A673 (cell line): Measurements from ENCODE around the gene SBF2. TPM values are rescaled to one million over a fixed set of nuclear protein-coding genes. Genes with fewer than 3 reads are reported as not detected.

Source experiments
- BruUV-seq: library from RNA; stranded (reverse); fragments of 400-500 nt; replicated peaks from 2 replicates; lab custom pipeline; 2021; lab: Mats Ljungman, UMichigan
- CTCF ChIA-PET: fragments of 300-600 bp; sonication (Branson Sonifier 250); formaldehyde crosslinking; loops from one replicate; lab custom pipeline; 2022; ENCODE audit warnings: antibody characterized with exemption; lab: Charles Lee
- POLR2A ChIA-PET: fragments of 300-600 bp; sonication (Branson Sonifier 250); formaldehyde crosslinking; loops from one replicate; lab custom pipeline; 2022; ENCODE audit warnings: antibody characterized with exemption; ENCODE audit not compliant: low non-redundant PET; lab: Charles Lee
- DNase-seq: peaks from one replicate; pipeline ENCODE4 v3.0.0-alpha.2; 2015; ENCODE audit warnings: low spot score
- H3K27ac ChIP-seq: fragments of 200-600 bp; sonication (generic); 2 replicates; pipeline ENCODE4 v1.5.1; 2016; ENCODE audit warnings: mixed run types, low read depth, mild to moderate bottlenecking, mixed read lengths, antibody characterized with exemption, low read length; ENCODE audit not compliant: poor library complexity, severe bottlenecking
- H3K27me3 ChIP-seq: fragments of 200-600 bp; sonication (generic); replicated peaks from 2 replicates; pipeline ENCODE4 v1.6.1; 2017; ENCODE audit warnings: mixed run types, low read depth, mild to moderate bottlenecking, mixed read lengths, antibody characterized with exemption, low read length; ENCODE audit not compliant: insufficient read depth, poor library complexity
- H3K36me3 ChIP-seq: fragments of 200-600 bp; sonication (generic); 2 replicates; pipeline ENCODE4 v1.6.1; 2016; ENCODE audit warnings: mixed run types, mild to moderate bottlenecking, mixed read lengths, antibody characterized with exemption, low read length; ENCODE audit not compliant: insufficient read depth, poor library complexity, severe bottlenecking
- H3K4me1 ChIP-seq: fragments of 200-600 bp; sonication (generic); 2 replicates; pipeline ENCODE4 v1.6.1; 2017; ENCODE audit warnings: mixed run types, mild to moderate bottlenecking, mixed read lengths, antibody characterized with exemption, low read length; ENCODE audit not compliant: insufficient read depth, poor library complexity, severe bottlenecking
- H3K4me3 ChIP-seq: fragments of 200-600 bp; sonication (generic); 2 replicates; pipeline ENCODE4 v1.5.1; 2016; ENCODE audit warnings: low read depth, mixed run types, mild to moderate bottlenecking, mixed read lengths, low read length; ENCODE audit not compliant: poor library complexity, severe bottlenecking
- H3K9me3 ChIP-seq: fragments of 200-600 bp; sonication (generic); 2 replicates; pipeline ENCODE4 v1.6.1; 2016; ENCODE audit warnings: mixed run types, low read depth, mild to moderate bottlenecking, mixed read lengths, antibody characterized with exemption, low read length; ENCODE audit not compliant: poor library complexity, severe bottlenecking
- EZH2 ChIP-seq: fragments of 200-600 bp; sonication (generic); IDR thresholded peaks from 2 replicates; pipeline ENCODE4 v1.6.1; 2017; ENCODE audit warnings: borderline replicate concordance, low read depth, mild to moderate bottlenecking, mixed read lengths, antibody characterized with exemption, low read length; ENCODE audit not compliant: poor library complexity, severe bottlenecking
- intact Hi-C: fragments of 100-400 bp; cut with micrococcal nuclease; formaldehyde crosslinking; loops from one replicate; pipeline ENCODE4 v1.10.0; 2022; ENCODE audit not compliant: unreplicated experiment
- total RNA-seq: library from RNA; stranded (reverse); gene quantifications from 2 replicates; pipeline ENCODE4 v1.2.3, GENCODE V29; 2021
- TF ChIP-seq, protein P1 (sequence below): fragments of 300-800, 200-600 bp; sonication (generic); conservative IDR thresholded peaks from 2 replicates; pipeline ENCODE4 v1.5.1; 2017; ENCODE audit warnings: low read depth, mild to moderate bottlenecking, antibody characterized with exemption, low read length, moderate library complexity, mixed read lengths

Gene SBF2
- total RNA-seq, 1 experiment from 2014 or later: 31.8 TPM

DNA sequence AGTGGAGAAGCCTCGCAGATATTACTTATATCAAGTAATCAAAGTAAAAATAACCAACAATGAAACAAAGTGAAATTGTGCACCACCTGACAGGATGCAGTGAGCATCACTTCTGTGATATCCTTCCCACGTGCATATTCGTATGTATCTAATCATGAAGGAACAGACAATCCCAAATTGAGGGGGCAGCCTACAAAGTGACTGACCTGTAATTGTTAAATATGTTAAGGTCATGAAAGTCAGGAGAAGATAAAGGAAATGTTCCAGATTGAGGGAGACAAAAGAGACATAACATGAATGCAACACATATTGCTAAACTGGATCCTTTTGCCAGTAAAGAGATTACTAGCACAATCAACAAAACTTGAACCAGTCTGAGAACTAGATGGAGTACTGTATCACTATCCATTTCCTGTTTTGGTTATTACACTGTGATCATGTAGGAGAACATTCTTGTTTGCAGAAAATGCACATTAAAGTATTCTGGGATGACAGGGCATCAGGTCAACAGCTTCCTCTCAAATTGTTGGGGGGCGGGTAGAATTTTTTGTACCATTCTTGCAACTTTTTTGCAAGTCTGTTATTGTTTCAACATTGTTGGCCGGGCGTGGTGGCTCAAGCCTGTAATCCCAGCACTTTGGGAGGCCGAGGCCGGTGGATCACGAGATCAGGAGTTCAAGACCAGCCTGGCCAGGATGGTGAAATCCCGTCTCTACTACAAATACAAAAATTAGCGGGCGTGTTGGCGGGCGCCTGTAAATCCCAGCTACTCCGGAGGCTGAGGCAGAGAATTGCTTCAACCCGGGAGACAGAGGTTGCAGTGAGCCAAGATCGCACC is 2.0 kb downstream of the SBF2 start:
- no peaks in the 10 kb centered on the region for H3K36me3 ChIP-seq
- peaks cover 27% of the 10 kb centered on the region for H3K4me1 ChIP-seq
- ChIA-PET POLR2A (interaction anchor here (0.6 kb wide), 1 partner anchor 11 kb away, joined by 3 read pairs; no protein-coding TSS in a partner anchor), CTCF (no interaction called here)
- no peak overlapping the region for H3K27ac ChIP-seq
- H3K9me3 ChIP-seq: no peaks in the 10 kb centered on the region
- intact Hi-C loops: no loop called here
- H3K27me3 ChIP-seq: no peaks in the 10 kb centered on the region
- no peak for TF ChIP-seq EZH2
- no peak for DNase-seq
- TSS peak; percentile 44 for BruUV-seq
- H3K4me3 ChIP-seq: no peak overlapping the region

DNA sequence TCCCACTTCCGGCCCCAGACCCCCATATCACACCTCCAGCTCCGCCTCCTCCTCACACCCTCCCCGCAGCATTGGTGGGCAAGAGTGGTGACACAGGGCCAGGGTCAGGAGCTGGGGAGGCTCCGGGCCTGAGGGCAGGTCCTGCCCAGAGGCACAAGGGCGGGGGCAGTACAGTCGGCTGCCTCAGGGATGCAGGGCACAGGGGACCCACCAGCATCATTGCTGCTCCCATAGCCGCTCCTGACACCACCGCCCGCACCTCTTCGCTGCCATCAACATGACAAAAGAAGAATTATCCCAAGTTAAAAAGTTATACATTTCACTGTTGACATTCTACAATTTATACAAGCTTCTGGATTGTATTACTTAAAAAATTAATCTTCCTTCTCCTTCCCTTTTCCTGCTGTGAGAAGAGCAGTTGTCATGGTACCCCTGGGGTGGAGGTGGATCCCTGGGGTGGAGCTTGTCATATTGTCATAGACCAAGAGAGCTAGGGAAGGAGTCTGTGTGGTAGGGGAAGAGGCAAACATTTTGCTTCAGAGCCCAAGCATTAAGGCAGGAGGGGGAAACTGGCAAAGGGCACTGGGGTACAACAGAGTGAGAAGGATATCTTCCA is 4.1 kb downstream of the SBF2 start:
- no peaks in the 10 kb centered on the region for H3K36me3 ChIP-seq
- H3K9me3 ChIP-seq: no peaks in the 10 kb centered on the region
- no peak overlapping the region for H3K27ac ChIP-seq
- intact Hi-C loops: no loop called here
- no TSS peak for BruUV-seq
- no peak for TF ChIP-seq EZH2
- TF ChIP-seq, protein P1, sequence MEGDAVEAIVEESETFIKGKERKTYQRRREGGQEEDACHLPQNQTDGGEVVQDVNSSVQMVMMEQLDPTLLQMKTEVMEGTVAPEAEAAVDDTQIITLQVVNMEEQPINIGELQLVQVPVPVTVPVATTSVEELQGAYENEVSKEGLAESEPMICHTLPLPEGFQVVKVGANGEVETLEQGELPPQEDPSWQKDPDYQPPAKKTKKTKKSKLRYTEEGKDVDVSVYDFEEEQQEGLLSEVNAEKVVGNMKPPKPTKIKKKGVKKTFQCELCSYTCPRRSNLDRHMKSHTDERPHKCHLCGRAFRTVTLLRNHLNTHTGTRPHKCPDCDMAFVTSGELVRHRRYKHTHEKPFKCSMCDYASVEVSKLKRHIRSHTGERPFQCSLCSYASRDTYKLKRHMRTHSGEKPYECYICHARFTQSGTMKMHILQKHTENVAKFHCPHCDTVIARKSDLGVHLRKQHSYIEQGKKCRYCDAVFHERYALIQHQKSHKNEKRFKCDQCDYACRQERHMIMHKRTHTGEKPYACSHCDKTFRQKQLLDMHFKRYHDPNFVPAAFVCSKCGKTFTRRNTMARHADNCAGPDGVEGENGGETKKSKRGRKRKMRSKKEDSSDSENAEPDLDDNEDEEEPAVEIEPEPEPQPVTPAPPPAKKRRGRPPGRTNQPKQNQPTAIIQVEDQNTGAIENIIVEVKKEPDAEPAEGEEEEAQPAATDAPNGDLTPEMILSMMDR: no peak
- H3K4me3 ChIP-seq: no peak overlapping the region
- peaks cover 24% of the 10 kb centered on the region for H3K4me1 ChIP-seq
- ChIA-PET CTCF (interaction anchor here (0.9 kb wide), 1 partner anchor 17 kb away, joined by 3 read pairs; no protein-coding TSS in a partner anchor), POLR2A (no interaction called here)
- DNase-seq: no peak
- H3K27me3 ChIP-seq: no peaks in the 10 kb centered on the region

DNA sequence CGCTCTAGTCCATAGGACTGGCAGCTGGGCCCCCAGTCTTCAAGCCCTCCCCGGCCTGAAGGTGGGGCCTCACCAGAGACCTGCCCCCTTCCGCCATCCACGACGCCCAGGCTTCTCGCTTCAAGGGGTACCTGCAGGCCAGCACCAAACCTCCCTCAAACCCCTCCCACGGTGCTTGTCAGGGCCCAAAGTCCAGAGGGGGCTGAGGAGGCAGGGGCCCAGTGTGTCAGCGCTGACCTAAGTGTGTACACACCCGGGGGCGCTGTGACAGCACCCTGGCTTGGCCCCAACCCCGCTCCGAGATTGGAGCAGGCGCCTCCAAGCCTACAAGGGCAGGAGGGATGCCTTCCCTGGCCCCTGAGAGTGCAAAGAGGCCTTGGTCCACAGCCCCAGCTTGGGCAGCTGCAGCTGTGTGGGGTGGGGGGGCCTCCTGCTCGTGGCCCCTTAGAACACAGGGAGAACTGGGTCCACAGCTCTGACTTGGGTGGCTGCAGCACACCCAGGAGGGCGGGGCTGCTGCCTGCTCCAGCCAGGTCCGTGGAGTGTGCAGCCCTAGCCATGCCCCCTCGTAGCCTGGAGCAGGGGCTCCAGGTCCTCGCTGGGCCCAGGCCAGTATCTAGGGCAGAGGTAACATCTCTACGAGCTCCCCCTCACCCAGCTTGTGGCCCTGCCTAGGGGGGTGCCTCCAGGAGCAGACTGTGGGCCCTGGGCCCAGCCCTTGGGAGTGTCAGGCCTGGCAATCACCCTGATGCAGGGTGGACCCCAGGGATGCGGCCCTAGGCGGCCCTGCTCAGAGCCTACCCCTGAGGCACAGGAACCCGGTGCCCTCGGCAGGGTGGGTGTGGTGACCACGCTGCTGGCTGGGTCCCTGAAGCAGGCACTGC is 4.9 kb downstream of the SBF2 start:
- no TSS peak for BruUV-seq
- TF ChIP-seq, protein P1: no peak
- TF ChIP-seq EZH2: no peak
- POLR2A ChIA-PET: no interaction called here
- H3K27ac ChIP-seq: no peak overlapping the region
- no peak overlapping the region for H3K4me3 ChIP-seq
- no peak for DNase-seq
- H3K4me1 ChIP-seq: peaks cover 24% of the 10 kb centered on the region
- no peaks in the 10 kb centered on the region for H3K9me3 ChIP-seq
- H3K27me3 ChIP-seq: no peaks in the 10 kb centered on the region
- CTCF ChIA-PET: interaction anchor here (0.9 kb wide), 1 partner anchor 18 kb away, joined by 3 read pairs; no protein-coding TSS in a partner anchor
- H3K36me3 ChIP-seq: no peaks in the 10 kb centered on the region
- intact Hi-C loops: no loop called here
